ENCODE measurements around the gene KIF4A. TPM values are rescaled to one million over a fixed set of nuclear protein-coding genes. Genes with fewer than 3 reads are reported as not detected.

The KIF4A gene
- total RNA-seq, 1 experiment from 2014 or later = 36.2 TPM

- TF ChIP-seq STAT6 (CRISPR knock-in tag; conservative IDR thresholded peaks at IDR 0.05; ENCODE audit: low read depth) (no peak), JUN (CRISPR knock-in tag; IDR thresholded peaks at IDR 0.05) (no peak), GTF2I (CRISPR knock-in tag; conservative IDR thresholded peaks at IDR 0.05) (no peak), FOXK1 (CRISPR knock-in tag; IDR thresholded peaks at IDR 0.05) (no peak), ZNF232 (CRISPR knock-in tag; IDR thresholded peaks at IDR 0.05) (no peak), ZNF512 (CRISPR knock-in tag; IDR thresholded peaks at IDR 0.05; ENCODE audit: borderline replicate concordance) (no peak), NR1H2 (CRISPR knock-in tag; IDR thresholded peaks at IDR 0.05) (no peak), NFE2L1 (CRISPR knock-in tag; IDR thresholded peaks at IDR 0.05) (no peak), TP53 (CRISPR knock-in tag; IDR thresholded peaks at IDR 0.05) (no peak)
Measured at GRCh38 chrX:70252491-70252890, 37.4 kb upstream of the KIF4A start (continued).

DNA sequence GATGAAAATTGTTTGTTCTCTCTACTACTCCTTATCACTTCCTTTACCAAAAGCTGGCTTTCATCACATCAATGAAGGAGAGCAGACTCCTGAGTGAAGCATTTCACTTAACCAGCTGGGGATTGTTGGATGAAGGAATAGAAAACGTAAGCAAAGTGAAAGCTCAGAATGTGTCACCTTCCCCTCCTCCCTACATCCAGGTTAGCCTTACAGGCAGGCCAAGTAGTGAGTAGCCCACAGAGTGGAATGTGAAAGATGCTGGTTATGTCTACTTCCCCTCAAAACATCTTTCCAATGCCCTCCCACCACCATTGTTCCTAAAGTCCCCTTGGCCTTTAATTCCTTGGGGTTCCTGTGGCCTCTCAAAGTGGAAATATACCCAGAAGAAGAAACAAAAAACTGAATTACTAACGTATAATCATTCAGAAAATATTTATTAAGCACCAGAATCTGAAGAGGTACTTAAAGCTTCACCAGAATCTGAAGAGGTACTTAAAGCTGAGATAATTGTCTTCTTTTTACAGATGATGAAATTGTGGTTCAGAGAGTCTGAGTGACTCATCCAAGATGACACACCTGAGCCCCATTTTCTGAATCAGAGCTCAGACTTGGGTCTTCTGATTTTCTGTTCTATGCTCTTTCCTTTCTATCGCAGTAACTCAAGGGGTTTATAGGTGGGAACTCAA, 36.4 kb upstream of the KIF4A start:
- TF ChIP-seq GTF2I (CRISPR knock-in tag; conservative IDR thresholded peaks at IDR 0.05) (no peak), ZNF512 (CRISPR knock-in tag; IDR thresholded peaks at IDR 0.05; ENCODE audit: borderline replicate concordance) (no peak), USF1 (CRISPR knock-in tag; IDR thresholded peaks at IDR 0.05) (no peak), NR3C1 (CRISPR knock-in tag; conservative IDR thresholded peaks at IDR 0.05; ENCODE audit: low read depth) (no peak), FOXP1 (CRISPR knock-in tag; IDR thresholded peaks at IDR 0.05; ENCODE audit: borderline replicate concordance) (no peak), ELF4 (CRISPR knock-in tag; IDR thresholded peaks at IDR 0.05; ENCODE audit: low read depth) (no peak), MXD4 (CRISPR knock-in tag; IDR thresholded peaks at IDR 0.05; ENCODE audit: borderline replicate concordance) (no peak), ZNF317 (CRISPR knock-in tag; IDR thresholded peaks at IDR 0.05; ENCODE audit: borderline replicate concordance, low read depth) (no peak), ZBTB21 (CRISPR knock-in tag; IDR thresholded peaks at IDR 0.05; ENCODE audit: borderline replicate concordance) (no peak), AR (CRISPR knock-in tag; IDR thresholded peaks at IDR 0.05) (no peak)
- POLR2A ChIA-PET = no interaction called here
- Mint-ChIP-seq H3K4me1 (peaks cover 25% of the 10 kb centered on the region), H3K27me3 (ENCODE audit: low read depth) (no peaks in the 10 kb centered on the region; the same call in 1 of the 2 replicates), H3K4me3 (no peak overlapping the region), H3K36me3 (no peaks in the 10 kb centered on the region), H3K27ac (peak overlapping the region; percentile 54), H3K9me3 (no peaks in the 10 kb centered on the region; the same call in 1 of the 2 replicates)
- DNase-seq (ENCODE audit: low spot score) (no peak), ATAC-seq (no peak)
- CTCF ChIA-PET = interaction anchor here (1.6 kb wide), 1 partner anchor 9 kb away, joined by 5 read pairs; no protein-coding TSS in a partner anchor
